H9 (cell line): ENCODE measurements around the gene MICAL2. TPM values are rescaled to one million over a fixed set of nuclear protein-coding genes. Genes with fewer than 3 reads are reported as not detected.

ENCODE experiments used
- DNase-seq: peaks from one replicate; pipeline ENCODE4 v3.0.0-alpha.2; 2017
- H2AFZ ChIP-seq: one replicate; pipeline ENCODE4 v1.6.1; 2013; ENCODE audit warnings: mild to moderate bottlenecking, low read length, control low read depth, moderate library complexity
- H2AK5ac ChIP-seq: 2 replicates; pipeline ENCODE4 v1.6.1; 2013; ENCODE audit warnings: low read length, control low read depth, mixed read lengths; ENCODE audit not compliant: insufficient read length
- H2BK120ac ChIP-seq: one replicate; pipeline ENCODE4 v1.6.1; 2013; ENCODE audit warnings: low read depth, mild to moderate bottlenecking, low read length, control low read depth, inconsistent platforms; ENCODE audit not compliant: poor library complexity, severe bottlenecking
- H2BK12ac ChIP-seq: 2 replicates; pipeline ENCODE4 v1.6.1; 2013; ENCODE audit warnings: low read length, control low read depth, mixed read lengths, low read depth; ENCODE audit not compliant: insufficient read length
- H2BK15ac ChIP-seq: 2 replicates; pipeline ENCODE4 v1.6.1; 2013; ENCODE audit warnings: low read depth, low read length, control low read depth
- H2BK20ac ChIP-seq: one replicate; pipeline ENCODE4 v1.6.1; 2013; ENCODE audit warnings: low read depth, mild to moderate bottlenecking, low read length, control low read depth, inconsistent platforms; ENCODE audit not compliant: poor library complexity, severe bottlenecking
- H2BK5ac ChIP-seq: 2 replicates; pipeline ENCODE4 v1.6.1; 2013; ENCODE audit warnings: low read length, control low read depth, mixed read lengths; ENCODE audit not compliant: insufficient read length
- H3K14ac ChIP-seq: 2 replicates; pipeline ENCODE4 v1.6.1; 2013; ENCODE audit warnings: low read length, control low read depth; ENCODE audit not compliant: insufficient read depth
- H3K18ac ChIP-seq: 2 replicates; pipeline ENCODE4 v1.6.1; 2013; ENCODE audit warnings: low read depth, mild to moderate bottlenecking, mixed read lengths, low read length, control low read depth; ENCODE audit not compliant: insufficient read length
- H3K23ac ChIP-seq: 2 replicates; pipeline ENCODE4 v1.6.1; 2013; ENCODE audit warnings: low read length, control low read depth, mixed read lengths, low read depth; ENCODE audit not compliant: insufficient read length
- H3K23me2 ChIP-seq: 2 replicates; pipeline ENCODE4 v1.6.1; 2013; ENCODE audit warnings: low read depth, mild to moderate bottlenecking, mixed read lengths, low read length, control low read depth; ENCODE audit not compliant: insufficient read length, poor library complexity, severe bottlenecking
- H3K27ac ChIP-seq: 2 replicates; pipeline ENCODE4 v1.5.1; 2013; ENCODE audit warnings: low read length, control low read depth, mixed read lengths, low read depth; ENCODE audit not compliant: insufficient read length
- H3K27me3 ChIP-seq: 2 replicates; pipeline ENCODE4 v1.6.1; 2013; ENCODE audit warnings: low read length, control low read depth, inconsistent platforms; ENCODE audit not compliant: insufficient read depth
- H3K4ac ChIP-seq: 2 replicates; pipeline ENCODE4 v1.6.1; 2013; ENCODE audit warnings: low read depth, mild to moderate bottlenecking, control low read depth, inconsistent platforms, low read length, moderate library complexity
- H3K4me1 ChIP-seq: 2 replicates; pipeline ENCODE4 v1.6.1; 2013; ENCODE audit warnings: low read length, control low read depth, inconsistent platforms; ENCODE audit not compliant: insufficient read depth
- H3K4me2 ChIP-seq: 2 replicates; pipeline ENCODE4 v1.6.1; 2013; ENCODE audit warnings: low read length, control low read depth, mixed read lengths; ENCODE audit not compliant: insufficient read length, insufficient read depth
- H3K56ac ChIP-seq: 2 replicates; pipeline ENCODE4 v1.6.1; 2013; ENCODE audit warnings: low read depth, mild to moderate bottlenecking, mixed read lengths, low read length, control low read depth; ENCODE audit not compliant: insufficient read length
- H3K79me1 ChIP-seq: 2 replicates; pipeline ENCODE4 v1.6.1; 2013; ENCODE audit warnings: low read depth, mild to moderate bottlenecking, moderate library complexity, low read length, control low read depth, inconsistent platforms; ENCODE audit not compliant: insufficient read depth, poor library complexity, severe bottlenecking
- H3K79me2 ChIP-seq: 2 replicates; pipeline ENCODE4 v1.6.1; 2013; ENCODE audit warnings: low read length, control low read depth, inconsistent platforms; ENCODE audit not compliant: insufficient read depth
- H3K9ac ChIP-seq: 2 replicates; pipeline ENCODE4 v1.6.1; 2013; ENCODE audit warnings: low read length, control low read depth, mixed read lengths; ENCODE audit not compliant: insufficient read length; ENCODE audit errors: extremely low read depth
- H3K9me3 ChIP-seq: one replicate; pipeline ENCODE4 v1.6.1; 2013; ENCODE audit warnings: low read depth, low read length, inconsistent platforms; ENCODE audit not compliant: control insufficient read depth
- H3T11ph ChIP-seq: one replicate; pipeline ENCODE4 v1.6.1; 2013; ENCODE audit warnings: mild to moderate bottlenecking, low read length, control low read depth, inconsistent platforms
- H4K20me1 ChIP-seq: one replicate; pipeline ENCODE4 v1.6.1; 2013; ENCODE audit not compliant: control insufficient read depth, insufficient read length, insufficient read depth
- H4K5ac ChIP-seq: 2 replicates; pipeline ENCODE4 v1.6.1; 2013; ENCODE audit warnings: low read depth, mild to moderate bottlenecking, mixed read lengths, low read length, control low read depth; ENCODE audit not compliant: insufficient read length
- H4K8ac ChIP-seq: replicated peaks from 2 replicates; pipeline ENCODE4 v1.6.1; 2013; ENCODE audit warnings: low read length, control low read depth, mixed read lengths, low read depth; ENCODE audit not compliant: insufficient read length
- H4K91ac ChIP-seq: 2 replicates; pipeline ENCODE4 v1.6.1; 2013; ENCODE audit warnings: low read depth, mild to moderate bottlenecking, moderate library complexity, mixed read lengths, low read length, control low read depth; ENCODE audit not compliant: insufficient read length
- H3K27ac Mint-ChIP-seq, 3 experiments: 2 replicates in 2 of 3; 3 replicates in 1 of 3; pipeline ENCODE4 v1.8.0; 2020 to 2021; ENCODE audit warnings: mixed read lengths in 3 of 3, mild to moderate bottlenecking in 1 of 3, moderate library complexity in 1 of 3
- H3K27me3 Mint-ChIP-seq: 2 replicates; pipeline ENCODE4 v1.8.0; 2021; ENCODE audit warnings: low read depth, mild to moderate bottlenecking, moderate library complexity, mixed read lengths
- H3K36me3 Mint-ChIP-seq, 3 experiments: 2 replicates in 2 of 3; 3 replicates in 1 of 3; pipeline ENCODE4 v1.8.0; 2020 to 2021; ENCODE audit warnings: low read depth in 3 of 3, mixed read lengths in 3 of 3; ENCODE audit not compliant: insufficient read depth in 1 of 3
- H3K4me1 Mint-ChIP-seq, 2 experiments: 2 replicates each; pipeline ENCODE4 v1.8.0; 2020; ENCODE audit warnings: mixed read lengths in 2 of 2
- H3K4me3 Mint-ChIP-seq, 2 experiments: 2 replicates in 1 of 2; 3 replicates in 1 of 2; pipeline ENCODE4 v1.8.0; 2020 to 2021; ENCODE audit warnings: mild to moderate bottlenecking in 2 of 2, mixed read lengths in 2 of 2, moderate library complexity in 1 of 2
- H3K9me3 Mint-ChIP-seq, 2 experiments: 2 replicates in 1 of 2; 3 replicates in 1 of 2; pipeline ENCODE4 v1.8.0; 2020; ENCODE audit warnings: mild to moderate bottlenecking in 2 of 2, mixed read lengths in 2 of 2, moderate library complexity in 1 of 2
- CTCF ChIP-seq: fragments of 200-600 bp; sonication (generic); conservative IDR thresholded peaks from 3 replicates; pipeline ENCODE4 v1.8.0; 2021; ENCODE audit warnings: antibody characterized with exemption, mild to moderate bottlenecking
- WGBS: extraction: QIAGEN DNeasy Blood & Tissue Kit; methylation state at CpG from one replicate; pipeline ENCODE4 v1.1.7; 2013; ENCODE audit warnings: missing lambda C conversion rate, low lambda C conversion rate, mixed read lengths; ENCODE audit not compliant: insufficient read length; ENCODE audit errors: extremely low coverage; 5-methylcytosine and 5-hydroxymethylcytosine counted together
- total RNA-seq: library from RNA; stranded (reverse); gene quantifications from 2 replicates; pipeline ENCODE4 v1.2.1, GENCODE V29; 2021

The MICAL2 gene
- total RNA-seq, 1 experiment from 2014 or later = 4.7 TPM

- H2BK20ac ChIP-seq = no peak overlapping the region
- no peak overlapping the region for H3K18ac ChIP-seq
- TF ChIP-seq CTCF = no peak
- no peak overlapping the region for H3K23ac ChIP-seq
- Mint-ChIP-seq H3K4me1 (peaks cover 21 to 31% of the 10 kb centered on the region in 2 experiments), H3K27me3 (peaks cover 5% of the 10 kb centered on the region), H3K36me3 (no peaks in the 10 kb centered on the region), H3K9me3 (no peaks in the 10 kb centered on the region), H3K4me3 (no peak overlapping the region), H3K27ac (no peak overlapping the region)
- no peak overlapping the region for H2BK120ac ChIP-seq
- H2AK5ac ChIP-seq = no peak overlapping the region
- H2BK15ac ChIP-seq = no peak overlapping the region
- H2BK5ac ChIP-seq = no peak overlapping the region
- no peaks in the 10 kb centered on the region for H3K23me2 ChIP-seq
- H3K56ac ChIP-seq = no peak overlapping the region
- H4K8ac ChIP-seq = no peak overlapping the region
- no peak overlapping the region for H3K4me2 ChIP-seq
- H4K5ac ChIP-seq = no peak overlapping the region
- no peaks in the 10 kb centered on the region for H3K9me3 ChIP-seq
- H4K20me1 ChIP-seq = no peaks in the 10 kb centered on the region
- no peak overlapping the region for H3K4ac ChIP-seq
- no peak overlapping the region for H2AFZ ChIP-seq
- H4K91ac ChIP-seq = no peak overlapping the region
- no peaks in the 10 kb centered on the region for H3K79me2 ChIP-seq
- no peaks in the 10 kb centered on the region for H3K4me1 ChIP-seq
- no peaks in the 10 kb centered on the region for H3K27me3 ChIP-seq
- DNase-seq = peak; percentile 18
- H2BK12ac ChIP-seq = no peak overlapping the region
- H3K27ac ChIP-seq = no peak overlapping the region
- no peaks in the 10 kb centered on the region for H3K79me1 ChIP-seq
- no CpG with 5 or more reads among the region's 9 CpGs for WGBS
- no peak overlapping the region for H3T11ph ChIP-seq
- H3K14ac ChIP-seq = no peak overlapping the region
- no peak overlapping the region for H3K9ac ChIP-seq
Measured at GRCh38 chr11:12275818-12276217, 165.4 kb downstream of the MICAL2 start.
